PC-9 (cell line): ENCODE results near the gene SYTL1. TPM values are rescaled to one million over a fixed set of nuclear protein-coding genes. Genes with fewer than 3 reads are reported as not detected.
A peak's percentile ranks its signal among the peaks of the same experiment; 100 is the strongest.

ENCODE experiments used
- BruUV-seq: library from RNA; stranded (reverse); fragments of 400-500 nt; replicated peaks from 2 replicates; lab custom pipeline; 2021; lab: Mats Ljungman, UMichigan
- CTCF ChIA-PET: fragments of 300-600 bp; sonication (Branson Sonifier 250); formaldehyde crosslinking; loops from one replicate; lab custom pipeline; 2022; ENCODE audit warnings: antibody characterized with exemption; lab: Charles Lee
- POLR2A ChIA-PET: fragments of 300-600 bp; sonication (Branson Sonifier 250); formaldehyde crosslinking; loops from one replicate; lab custom pipeline; 2022; ENCODE audit warnings: antibody characterized with exemption; ENCODE audit not compliant: unreplicated experiment; lab: Charles Lee
- DNase-seq, 2 experiments: peaks; one replicate each; pipeline versions ENCODE4 v3.0.0 to v3.0.0-alpha.2; 2015 to 2022; ENCODE audit warnings: mixed read lengths in 1 of 2
- H2AFZ ChIP-seq: fragments of 200-600 bp; sonication (generic); 2 replicates; pipeline ENCODE4 v1.8.1; 2017; ENCODE audit warnings: antibody characterized with exemption
- H3F3A ChIP-seq: fragments of 200-600 bp; sonication (generic); 2 replicates; pipeline ENCODE4 v1.8.1; 2017; ENCODE audit warnings: antibody characterized with exemption, mild to moderate bottlenecking, low read depth; ENCODE audit not compliant: insufficient read depth
- H3K27ac ChIP-seq: fragments of 200-600 bp; sonication (generic); 2 replicates; pipeline ENCODE4 v1.6.1; 2016; ENCODE audit warnings: mixed run types
- H3K27me3 ChIP-seq: fragments of 200-600 bp; sonication (generic); 2 replicates; pipeline ENCODE4 v1.6.1; 2016; ENCODE audit warnings: low read depth, mixed run types; ENCODE audit not compliant: insufficient read depth
- H3K36me3 ChIP-seq: fragments of 200-600 bp; sonication (generic); 2 replicates; pipeline ENCODE4 v1.6.1; 2016; ENCODE audit warnings: low read depth, mixed run types
- H3K4me1 ChIP-seq: fragments of 200-600 bp; sonication (generic); replicated peaks from 2 replicates; pipeline ENCODE4 v1.6.1; 2016; ENCODE audit warnings: mixed run types; ENCODE audit not compliant: insufficient read depth
- H3K4me2 ChIP-seq: fragments of 200-600 bp; sonication (generic); 2 replicates; pipeline ENCODE4 v1.6.1; 2017; ENCODE audit warnings: mixed run types
- H3K4me3 ChIP-seq: fragments of 200-600 bp; sonication (generic); 2 replicates; pipeline ENCODE4 v1.6.1; 2016; ENCODE audit warnings: mixed run types
- H3K79me2 ChIP-seq: fragments of 200-600 bp; sonication (generic); 2 replicates; pipeline ENCODE4 v1.6.1; 2017; ENCODE audit warnings: low read depth, mixed run types
- H3K9me2 ChIP-seq: fragments of 200-600 bp; sonication (generic); 2 replicates; pipeline ENCODE4 v1.8.1; 2017; ENCODE audit warnings: mild to moderate bottlenecking; ENCODE audit not compliant: insufficient read depth
- H3K9me3 ChIP-seq: fragments of 200-600 bp; sonication (generic); 2 replicates; pipeline ENCODE4 v1.8.1; 2016; ENCODE audit warnings: low read depth; ENCODE audit not compliant: insufficient read depth
- H4K20me1 ChIP-seq: fragments of 200-600 bp; sonication (generic); 2 replicates; pipeline ENCODE4 v1.8.1; 2017; ENCODE audit not compliant: insufficient read depth
- EZH2 ChIP-seq: fragments of 200-600 bp; sonication (generic); IDR thresholded peaks from 2 replicates; pipeline ENCODE4 v1.8.0; 2017; ENCODE audit warnings: antibody characterized with exemption, low read depth
- intact Hi-C: fragments of 100-400 bp; cut with micrococcal nuclease; formaldehyde crosslinking; loops from one replicate; pipeline ENCODE4 v1.10.0; 2022; ENCODE audit not compliant: unreplicated experiment
- total RNA-seq: library from RNA; stranded (reverse); gene quantifications from 2 replicates; pipeline ENCODE4 v1.2.3, GENCODE V29; 2021
- TF ChIP-seq, protein P1 (sequence below): fragments of 200-600 bp; sonication (generic); conservative IDR thresholded peaks from 2 replicates; pipeline ENCODE4 v1.6.1; 2017; ENCODE audit warnings: mixed run types, antibody characterized with exemption, mild to moderate bottlenecking, moderate library complexity

The SYTL1 gene
- total RNA-seq, 1 experiment from 2014 or later = 43.7 TPM

DNA sequence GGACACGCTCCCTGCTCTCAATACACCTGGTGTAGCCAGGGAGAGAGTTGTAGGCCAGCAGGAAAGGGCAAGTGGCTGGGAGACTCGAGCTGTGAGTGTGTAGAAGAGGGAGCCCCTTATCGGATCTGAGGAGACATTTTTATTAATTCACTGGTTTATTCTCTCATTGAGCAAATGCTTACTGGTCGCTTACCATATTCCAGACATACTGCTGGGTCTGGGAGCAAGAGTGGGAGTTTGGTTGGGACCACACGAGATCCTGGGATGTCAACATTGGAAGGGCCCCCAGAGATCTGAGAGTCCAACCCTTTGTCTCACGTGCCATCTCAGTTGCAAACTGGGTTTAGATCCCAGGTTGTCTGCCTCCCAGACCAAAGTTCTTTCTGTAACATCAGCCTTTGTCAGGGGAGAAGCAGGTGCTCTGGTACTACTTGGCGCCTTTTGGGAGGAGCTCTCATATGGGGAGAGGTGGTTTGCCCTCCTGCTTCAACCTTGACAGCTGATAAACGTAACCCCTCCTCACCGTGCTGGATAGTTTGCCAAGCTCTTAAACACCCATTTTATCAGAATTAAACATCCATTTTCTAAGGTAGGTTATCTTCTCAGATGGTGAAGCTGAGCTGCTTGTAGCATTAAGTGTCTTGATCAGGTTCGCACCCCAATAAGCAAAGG is 19.1 kb upstream of the SYTL1 start:
- H3K9me2 ChIP-seq = no peaks in the 10 kb centered on the region
- peaks cover 39% of the 10 kb centered on the region for H3K79me2 ChIP-seq
- peak overlapping the region; percentile 90 for H3K4me3 ChIP-seq
- peaks cover 9% of the 10 kb centered on the region for H3K4me1 ChIP-seq
- ChIA-PET POLR2A (interaction anchor here (0.7 kb wide), 1 partner anchor 18 kb away, joined by 6 read pairs; no protein-coding TSS in a partner anchor), CTCF (no interaction called here)
- H3F3A ChIP-seq = no peaks in the 10 kb centered on the region
- peak overlapping the region; percentile 95 for H3K4me2 ChIP-seq
- intact Hi-C loops = loop anchor here (1.0 to 5.0 kb wide), 2 partner anchors 21 to 45 kb away; partner anchors contain the start of gene MAP3K6
- H3K27me3 ChIP-seq = no peaks in the 10 kb centered on the region
- no peaks in the 10 kb centered on the region for H3K36me3 ChIP-seq
- peak overlapping the region; percentile 85 for H2AFZ ChIP-seq
- H3K27ac ChIP-seq = peak overlapping the region; percentile 51
- H4K20me1 ChIP-seq = no peaks in the 10 kb centered on the region
- H3K9me3 ChIP-seq = no peaks in the 10 kb centered on the region
- TF ChIP-seq, protein P1, sequence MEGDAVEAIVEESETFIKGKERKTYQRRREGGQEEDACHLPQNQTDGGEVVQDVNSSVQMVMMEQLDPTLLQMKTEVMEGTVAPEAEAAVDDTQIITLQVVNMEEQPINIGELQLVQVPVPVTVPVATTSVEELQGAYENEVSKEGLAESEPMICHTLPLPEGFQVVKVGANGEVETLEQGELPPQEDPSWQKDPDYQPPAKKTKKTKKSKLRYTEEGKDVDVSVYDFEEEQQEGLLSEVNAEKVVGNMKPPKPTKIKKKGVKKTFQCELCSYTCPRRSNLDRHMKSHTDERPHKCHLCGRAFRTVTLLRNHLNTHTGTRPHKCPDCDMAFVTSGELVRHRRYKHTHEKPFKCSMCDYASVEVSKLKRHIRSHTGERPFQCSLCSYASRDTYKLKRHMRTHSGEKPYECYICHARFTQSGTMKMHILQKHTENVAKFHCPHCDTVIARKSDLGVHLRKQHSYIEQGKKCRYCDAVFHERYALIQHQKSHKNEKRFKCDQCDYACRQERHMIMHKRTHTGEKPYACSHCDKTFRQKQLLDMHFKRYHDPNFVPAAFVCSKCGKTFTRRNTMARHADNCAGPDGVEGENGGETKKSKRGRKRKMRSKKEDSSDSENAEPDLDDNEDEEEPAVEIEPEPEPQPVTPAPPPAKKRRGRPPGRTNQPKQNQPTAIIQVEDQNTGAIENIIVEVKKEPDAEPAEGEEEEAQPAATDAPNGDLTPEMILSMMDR = no peak
- no peak for DNase-seq
- BruUV-seq = TSS peak; percentile 51

DNA sequence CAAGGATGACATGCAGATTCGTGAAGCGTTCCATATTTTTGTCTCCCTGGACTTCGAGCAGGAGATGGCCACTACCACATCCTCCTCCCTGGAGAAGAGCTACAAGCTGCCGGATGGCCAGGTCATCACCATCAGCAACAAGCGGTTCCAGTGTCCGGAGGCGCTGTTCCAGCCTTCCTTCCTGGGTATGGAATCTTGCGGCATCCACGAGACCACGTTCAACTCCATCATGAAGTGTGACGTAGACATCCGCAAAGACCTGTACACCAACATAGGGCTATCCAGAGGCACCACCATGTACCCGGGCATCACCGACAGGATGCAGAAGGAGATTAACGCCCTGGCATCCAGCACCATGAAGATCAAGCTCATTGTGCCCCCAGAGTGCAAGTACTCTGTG is 16.5 kb upstream of the SYTL1 start:
- H3K9me3 ChIP-seq = no peaks in the 10 kb centered on the region
- no peak overlapping the region for H3K4me3 ChIP-seq
- H3K4me1 ChIP-seq = peaks cover 9% of the 10 kb centered on the region
- no peak for DNase-seq
- H3K27me3 ChIP-seq = no peaks in the 10 kb centered on the region
- H3K36me3 ChIP-seq = no peaks in the 10 kb centered on the region
- no peak overlapping the region for H3K27ac ChIP-seq
- no peak overlapping the region for H2AFZ ChIP-seq
- POLR2A ChIA-PET = no interaction called here
- no peak overlapping the region for H3K4me2 ChIP-seq
- no peaks in the 10 kb centered on the region for H4K20me1 ChIP-seq
- no TSS peak for BruUV-seq
- TF ChIP-seq EZH2 = no peak
- TF ChIP-seq, protein P1 = no peak
- intact Hi-C loops = no loop called here
- peaks cover 39% of the 10 kb centered on the region for H3K79me2 ChIP-seq
- no peaks in the 10 kb centered on the region for H3K9me2 ChIP-seq
- H3F3A ChIP-seq = no peaks in the 10 kb centered on the region
- CTCF ChIA-PET = no interaction called here

DNA sequence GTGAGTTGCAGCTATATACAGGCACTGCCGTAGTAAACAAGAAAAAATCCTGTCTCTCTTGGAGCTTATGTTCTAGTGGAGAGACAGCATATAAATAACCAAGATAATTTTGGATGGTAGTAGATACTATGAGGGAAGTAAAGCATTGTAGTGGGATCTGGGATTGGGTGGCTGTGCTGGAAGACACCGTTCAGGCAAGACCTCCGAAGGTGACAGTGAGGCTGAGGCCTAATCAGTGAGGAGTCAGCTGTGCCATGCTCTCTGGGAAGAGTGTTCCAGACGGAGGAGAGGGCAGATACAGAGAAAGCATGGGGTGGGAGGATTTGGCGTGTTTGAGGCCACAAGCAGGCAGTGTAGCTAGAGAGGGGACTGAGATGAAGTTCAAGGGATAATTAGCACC is 13.9 kb upstream of the SYTL1 start:
- no peaks in the 10 kb centered on the region for H3K9me3 ChIP-seq
- H3K79me2 ChIP-seq = peaks cover 30% of the 10 kb centered on the region
- no peak overlapping the region for H3K4me2 ChIP-seq
- H3K27me3 ChIP-seq = no peaks in the 10 kb centered on the region
- H3F3A ChIP-seq = no peaks in the 10 kb centered on the region
- ChIA-PET POLR2A (no interaction called here), CTCF (no interaction called here)
- BruUV-seq = no TSS peak
- no peaks in the 10 kb centered on the region for H4K20me1 ChIP-seq
- DNase-seq = no peak
- no peaks in the 10 kb centered on the region for H3K9me2 ChIP-seq
- no peak overlapping the region for H3K27ac ChIP-seq
- TF ChIP-seq, protein P1 = no peak
- TF ChIP-seq EZH2 = no peak
- no peak overlapping the region for H3K4me3 ChIP-seq
- intact Hi-C loops = no loop called here
- no peak overlapping the region for H2AFZ ChIP-seq
- H3K4me1 ChIP-seq = peaks cover 8% of the 10 kb centered on the region
- H3K36me3 ChIP-seq = no peaks in the 10 kb centered on the region; the same call in 1 of the 2 replicates
